GM10847 (cell line): Measurements from ENCODE around the gene WSCD1.

Experiments
- POLR2A ChIP-seq: IDR thresholded peaks from 2 replicates; pipeline ENCODE4 v1.6.1; 2011; ENCODE audit not compliant: insufficient read length; ENCODE audit errors: extremely low read depth

Gene WSCD1

DNA sequence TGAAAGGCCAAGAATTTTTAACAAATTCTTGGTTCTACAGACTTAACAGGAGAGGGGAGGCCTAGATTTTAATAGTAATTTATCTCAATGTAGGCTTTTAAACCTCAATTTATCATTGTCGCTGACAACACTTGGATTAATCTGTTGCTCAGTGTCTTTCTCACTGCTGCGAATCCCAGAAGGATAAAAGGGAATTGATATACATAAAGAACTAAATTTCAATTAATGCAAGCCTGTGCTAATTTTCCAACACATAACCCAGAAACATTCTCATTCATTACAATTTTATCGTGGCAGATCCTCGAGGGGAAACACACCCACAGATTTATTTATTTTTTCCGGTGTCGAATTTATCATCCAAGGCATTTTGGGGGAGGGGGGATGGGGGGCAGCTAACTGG, 98.1 kb downstream of the WSCD1 start:
- no peak for TF ChIP-seq POLR2A

DNA sequence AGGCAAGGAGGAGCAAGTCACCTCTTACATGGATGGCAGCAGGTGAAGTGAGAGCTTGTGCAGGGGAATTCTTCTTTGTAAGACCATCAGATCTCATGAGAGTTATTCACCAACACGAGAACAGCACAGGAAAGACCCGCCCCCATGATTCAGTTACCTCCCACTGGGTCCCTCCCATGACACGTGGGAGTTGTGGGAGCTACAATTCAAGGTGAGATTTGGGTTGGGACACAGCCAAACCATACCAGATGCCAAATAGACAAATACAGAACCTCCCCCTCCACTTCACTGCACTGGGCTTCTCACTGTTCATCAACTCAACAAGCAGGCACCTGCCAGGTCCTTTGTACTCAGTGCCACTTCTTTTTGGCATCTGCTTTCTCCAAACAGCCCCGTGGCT, 100.2 kb downstream of the WSCD1 start:
- no peak for TF ChIP-seq POLR2A

DNA sequence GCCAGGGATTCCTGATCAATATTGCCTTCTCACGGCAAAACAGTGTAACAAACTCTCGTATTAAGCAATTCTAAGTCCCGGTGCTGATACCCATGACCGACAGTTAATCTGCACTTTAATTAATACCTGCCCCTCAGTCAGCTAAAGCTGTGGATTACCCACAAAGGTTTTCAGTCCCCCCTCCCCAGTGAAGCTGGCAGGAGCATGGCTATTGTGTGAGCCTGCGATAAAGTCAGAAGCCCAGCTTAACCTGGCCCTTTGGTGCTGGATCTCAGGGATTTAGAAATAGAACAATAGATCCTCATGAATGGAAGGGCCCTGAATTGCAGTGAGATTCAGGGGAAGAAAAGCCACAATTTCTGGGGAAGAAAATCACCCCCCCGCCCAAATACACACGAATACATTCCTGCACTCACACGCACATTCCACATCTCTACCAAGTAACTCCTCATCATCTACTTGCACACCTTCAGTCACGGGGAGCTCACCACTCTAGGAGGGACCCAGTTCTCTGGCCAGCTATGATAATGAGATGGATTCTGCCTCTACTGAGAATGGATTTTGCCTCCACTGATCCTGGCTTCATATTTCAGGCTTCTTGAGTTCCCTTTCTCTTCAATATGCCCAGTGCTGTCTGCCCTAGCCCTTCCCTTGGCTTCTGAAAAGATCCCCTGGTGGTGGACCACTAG, 102.6 kb downstream of the WSCD1 start:
- TF ChIP-seq POLR2A = no peak

DNA sequence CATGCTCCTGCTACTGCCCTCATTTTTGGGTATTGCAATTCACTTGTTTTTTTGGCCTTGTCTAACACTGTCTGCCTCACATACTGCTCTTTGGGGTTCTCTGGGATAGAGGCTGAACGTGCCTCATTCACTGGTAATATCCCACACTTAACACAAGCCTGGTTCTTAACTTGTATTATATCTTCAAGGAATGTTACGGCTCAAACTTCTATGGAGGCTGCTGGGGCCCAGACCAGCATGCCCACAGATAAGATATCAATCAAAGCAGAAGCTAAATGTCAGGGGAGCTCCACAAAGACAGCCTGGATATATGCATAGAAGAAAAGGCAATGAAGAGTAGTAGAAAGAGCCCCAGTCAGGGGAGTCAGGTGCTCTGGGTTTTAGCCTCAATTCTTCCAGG, 103.5 kb downstream of the WSCD1 start:
- no peak for TF ChIP-seq POLR2A
